GM18526 (cell line): ENCODE data around the gene GLI3.

Experiments
- POLR2A ChIP-seq: IDR thresholded peaks from 3 replicates; pipeline ENCODE4 v1.6.1; 2011; ENCODE audit not compliant: insufficient read length; ENCODE audit errors: extremely low read depth

Gene GLI3

DNA sequence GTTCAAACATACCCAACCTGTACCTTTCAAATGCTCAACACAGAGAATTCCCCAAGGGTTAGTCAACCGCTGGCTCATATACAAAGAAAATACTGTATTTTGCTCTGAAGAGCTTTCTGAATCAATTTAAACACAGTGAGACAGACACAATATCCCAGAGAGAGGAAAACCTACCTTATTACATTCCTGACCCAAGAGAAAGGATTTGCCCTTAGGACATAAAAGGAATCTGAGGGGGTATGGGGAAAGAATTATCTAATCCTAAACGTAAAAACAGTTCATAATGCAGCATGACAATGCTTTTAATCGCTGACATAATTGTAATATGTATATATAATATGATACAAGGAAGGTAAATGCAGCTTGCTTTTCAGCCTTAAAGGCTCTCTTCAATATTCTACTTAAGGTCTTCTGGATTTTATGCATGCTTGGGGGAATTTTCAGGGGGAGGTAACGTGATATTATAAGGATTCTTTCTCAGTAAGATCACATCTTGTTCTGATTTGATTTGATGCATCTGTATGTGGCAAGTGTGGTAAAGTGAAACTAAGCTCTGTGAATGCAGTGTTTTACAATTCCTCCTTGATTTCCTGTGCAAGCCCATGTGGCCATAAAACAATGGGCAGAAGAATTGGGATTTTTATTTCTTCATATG is 240.5 kb downstream of the GLI3 start:
- no peak for TF ChIP-seq POLR2A

DNA sequence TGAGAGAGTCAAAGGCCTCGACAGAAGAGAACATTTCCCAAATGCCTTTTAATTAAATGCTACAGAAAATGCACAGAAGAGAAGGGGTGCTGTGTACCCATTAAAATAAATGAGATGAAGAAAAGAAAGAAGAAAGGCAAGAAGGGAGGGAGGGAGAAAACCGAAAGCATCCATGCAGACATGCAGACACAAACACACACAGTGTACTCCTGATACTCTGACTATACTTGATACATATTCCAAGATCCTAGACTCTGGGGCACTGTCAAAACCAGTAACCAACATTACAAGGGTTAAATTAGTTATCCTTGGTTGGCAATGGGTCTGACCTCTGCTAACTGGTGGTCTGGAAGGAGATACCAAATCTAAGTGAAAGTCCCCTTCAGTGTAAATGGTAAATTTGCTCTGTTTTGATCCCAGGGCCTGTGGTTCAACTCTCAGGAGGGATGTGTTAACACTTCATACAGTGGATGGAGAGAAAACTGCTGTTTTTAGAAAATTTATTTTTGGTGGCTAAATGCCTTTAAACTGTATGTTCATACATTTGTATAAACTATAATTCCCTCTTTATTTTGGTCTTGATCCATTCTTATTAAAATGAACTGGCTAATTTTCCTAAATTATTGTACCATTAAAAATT is 241.3 kb downstream of the GLI3 start:
- TF ChIP-seq POLR2A = no peak

DNA sequence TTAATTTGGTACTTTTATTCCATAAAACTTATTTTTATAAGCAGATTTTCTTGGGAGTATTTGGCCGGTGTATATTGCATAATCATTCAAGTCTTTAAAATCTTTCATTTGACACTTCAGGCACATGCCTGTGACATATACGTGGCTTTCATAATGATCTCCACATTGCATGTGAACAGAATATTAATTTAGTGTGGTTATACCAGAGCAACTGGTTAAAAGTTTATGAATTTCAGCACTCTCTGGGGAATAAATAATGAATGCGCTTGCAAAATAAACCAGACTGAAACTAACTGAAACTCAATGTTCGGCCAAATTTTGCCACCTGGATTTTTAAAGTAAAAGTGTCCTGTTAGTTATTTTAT is 242.3 kb downstream of the GLI3 start:
- no peak for TF ChIP-seq POLR2A

DNA sequence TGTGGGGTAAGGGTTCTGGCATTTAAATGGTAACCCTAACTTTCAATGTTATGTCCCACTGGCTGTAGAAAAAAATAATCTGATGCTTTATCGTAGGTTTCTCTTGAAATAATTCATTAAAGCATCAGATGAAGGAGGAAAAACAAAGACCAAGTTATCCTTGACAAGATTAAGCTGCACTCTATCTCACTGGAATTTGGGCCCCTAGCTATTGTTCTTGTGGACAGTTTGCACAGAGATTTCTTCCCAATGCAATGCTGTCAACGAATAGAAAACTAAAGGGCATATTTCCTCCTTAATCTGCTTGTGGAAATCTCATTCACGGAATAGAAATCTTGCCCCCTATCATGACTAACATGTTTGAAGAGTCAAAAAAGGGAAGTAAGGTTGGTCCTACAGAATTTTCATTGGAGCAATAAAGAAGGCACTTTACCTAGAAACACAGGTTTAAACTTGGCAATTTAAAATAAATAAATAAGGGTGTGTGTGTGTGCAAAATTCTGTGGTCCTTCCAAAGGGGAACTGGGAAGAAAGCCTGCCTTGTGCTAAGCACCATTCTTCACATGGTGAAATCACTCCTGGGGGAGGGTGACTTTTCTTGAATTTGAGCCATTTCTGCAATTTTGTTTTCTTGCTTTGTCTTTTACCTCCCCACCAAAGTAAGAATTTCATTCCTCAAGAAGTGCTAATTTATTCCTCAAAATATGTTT is 242.8 kb downstream of the GLI3 start:
- TF ChIP-seq POLR2A = no peak

DNA sequence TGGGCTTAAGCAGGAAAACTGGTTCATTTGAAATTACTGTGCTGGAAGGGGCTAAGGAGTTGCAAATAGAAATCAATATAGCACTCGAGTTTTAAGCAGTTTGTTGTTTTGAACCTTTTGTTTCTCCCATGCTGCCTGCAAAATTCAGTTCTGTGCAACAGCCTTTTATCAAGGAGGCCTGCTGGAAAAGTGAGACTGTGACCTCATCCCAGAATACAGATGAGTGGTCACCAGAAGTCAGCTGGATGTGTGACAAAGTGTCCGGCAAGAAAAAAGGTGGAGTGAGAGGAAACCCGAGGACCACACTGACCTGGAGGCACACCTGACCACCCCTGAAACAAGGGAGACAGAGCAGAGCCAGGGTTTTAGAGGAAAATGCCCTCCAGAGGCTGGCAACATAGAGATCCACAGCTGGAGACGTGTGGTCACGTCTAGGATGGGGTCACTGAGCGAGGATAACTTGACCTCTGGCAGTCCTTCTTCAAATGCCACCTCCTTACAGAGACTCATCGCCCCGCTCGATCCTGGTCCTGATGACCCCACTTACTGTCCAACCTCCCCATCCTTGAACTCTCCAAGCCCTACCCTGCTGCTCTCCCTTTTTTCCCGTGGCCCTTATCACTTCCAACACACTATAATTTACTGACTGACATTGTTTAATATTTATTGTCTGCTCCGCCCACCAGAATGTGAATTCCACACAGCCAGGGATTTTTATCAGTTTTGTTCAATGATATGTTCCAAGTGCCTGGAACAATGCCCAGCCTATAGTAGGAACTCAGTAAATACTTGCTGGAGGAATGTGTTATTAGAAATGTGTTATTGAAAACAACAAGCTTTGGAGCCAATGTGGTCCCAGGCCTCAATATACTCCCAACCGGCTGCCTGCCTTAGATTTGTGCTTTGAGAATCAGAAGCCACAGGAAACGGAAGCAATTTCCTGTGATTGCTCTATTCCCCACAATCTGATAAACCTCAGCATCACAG is 243.8 kb downstream of the GLI3 start:
- TF ChIP-seq POLR2A = no peak

DNA sequence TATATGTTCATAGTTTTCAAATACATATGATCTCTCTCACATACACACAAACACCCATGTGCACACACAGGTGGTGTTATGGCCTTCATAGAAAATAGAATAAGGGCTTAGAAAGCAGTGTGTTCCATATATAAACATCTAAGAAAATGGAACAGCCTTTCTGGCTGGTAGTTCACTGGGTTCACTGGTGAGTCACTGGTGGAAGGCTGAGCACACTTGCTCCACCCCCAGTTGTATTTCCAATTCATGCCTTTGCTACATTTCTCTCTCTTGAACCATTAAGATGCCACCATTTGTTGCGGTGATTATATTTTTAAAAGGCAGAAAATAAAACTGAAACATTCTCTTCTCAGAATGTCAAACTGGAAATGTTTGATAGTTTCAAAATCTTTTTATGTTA is 252.1 kb downstream of the GLI3 start:
- TF ChIP-seq POLR2A = no peak

DNA sequence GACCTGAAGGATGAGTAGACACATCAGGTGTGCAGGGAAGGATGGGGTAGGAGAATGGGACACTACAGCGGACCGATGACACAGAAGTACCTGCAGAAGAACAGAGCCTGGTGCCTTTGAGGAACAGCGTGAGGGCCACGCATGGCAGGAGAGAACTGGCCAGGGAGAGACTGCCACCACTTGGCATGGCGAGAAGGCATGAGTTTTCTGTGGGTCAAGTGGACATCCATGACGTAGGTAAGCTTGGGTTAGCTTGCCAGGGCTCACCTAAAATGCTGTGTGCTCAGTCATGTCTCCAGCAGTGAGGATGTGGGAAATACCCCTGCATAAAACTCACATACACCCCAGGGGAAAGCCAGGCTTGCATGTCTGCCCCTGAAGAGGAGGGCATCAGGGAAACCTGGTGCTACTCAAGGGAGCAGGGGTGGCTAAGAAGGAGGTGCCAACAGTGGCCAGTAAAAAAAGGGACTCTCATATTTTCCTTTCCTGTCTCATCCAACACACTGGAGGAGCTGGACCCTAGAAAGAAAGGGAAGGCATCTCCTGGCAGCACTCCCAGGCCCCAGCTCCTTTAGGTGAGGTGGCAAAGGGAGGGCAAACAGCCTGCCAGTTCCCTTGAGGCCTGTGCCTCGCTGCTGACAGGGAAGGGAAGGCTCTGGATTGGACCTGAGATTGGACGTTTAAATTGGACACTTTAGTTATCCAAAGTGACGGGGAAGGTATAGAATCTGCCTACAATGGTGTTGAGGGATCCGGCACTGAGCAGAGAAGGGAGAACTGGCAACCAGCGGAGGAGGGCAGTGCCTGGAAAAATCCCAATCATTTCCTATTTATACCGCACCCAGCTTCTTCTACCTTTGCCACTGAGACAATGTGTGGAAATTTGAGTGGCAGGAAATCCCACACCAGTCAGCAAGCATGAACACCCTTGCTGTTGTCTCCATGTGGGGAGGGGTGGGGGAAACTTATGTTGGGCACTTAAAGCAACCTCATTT is 255.7 kb downstream of the GLI3 start:
- TF ChIP-seq POLR2A = no peak

DNA sequence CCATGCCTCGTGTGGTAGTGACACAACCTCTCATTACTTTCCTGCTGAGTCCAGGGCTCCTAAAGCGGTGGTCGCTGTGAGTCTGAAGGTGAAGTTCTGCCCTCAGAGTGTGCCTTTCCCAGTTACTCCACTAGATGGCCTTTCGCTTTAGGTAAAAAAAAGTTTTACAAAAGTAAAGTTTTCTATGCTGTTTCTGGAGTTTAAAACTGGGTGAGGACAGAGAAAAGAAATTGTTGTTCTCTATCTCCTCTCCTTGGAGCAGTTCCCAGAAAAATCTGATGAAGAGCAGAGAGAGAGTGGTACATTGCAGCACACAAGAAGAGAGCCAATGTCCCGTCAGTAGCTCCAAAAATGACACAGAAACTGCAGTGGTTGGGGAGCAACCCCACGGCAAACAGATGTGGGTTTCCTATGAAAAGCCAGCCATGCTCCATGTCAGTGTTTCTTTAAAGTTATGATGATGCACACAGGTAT is 257.1 kb downstream of the GLI3 start:
- TF ChIP-seq POLR2A = no peak

DNA sequence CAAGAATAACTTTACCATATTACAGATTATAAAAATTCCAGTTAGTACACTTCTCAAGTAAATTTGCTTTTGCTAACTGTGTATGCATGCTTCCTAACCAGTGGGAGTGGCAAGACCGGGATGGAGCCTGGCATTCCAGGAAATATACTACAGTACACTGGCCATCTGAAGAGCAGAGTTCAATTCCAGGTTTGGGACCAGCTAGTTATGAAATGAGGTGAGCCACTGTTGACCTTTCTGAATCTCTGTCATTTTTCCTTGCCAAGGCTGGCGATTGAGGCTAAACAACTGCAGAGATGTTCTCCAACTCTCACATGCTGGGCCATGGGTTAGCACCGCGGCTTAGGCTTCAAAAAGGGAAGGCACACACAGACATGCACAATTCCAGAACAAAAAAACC is 258.2 kb downstream of the GLI3 start:
- no peak for TF ChIP-seq POLR2A

DNA sequence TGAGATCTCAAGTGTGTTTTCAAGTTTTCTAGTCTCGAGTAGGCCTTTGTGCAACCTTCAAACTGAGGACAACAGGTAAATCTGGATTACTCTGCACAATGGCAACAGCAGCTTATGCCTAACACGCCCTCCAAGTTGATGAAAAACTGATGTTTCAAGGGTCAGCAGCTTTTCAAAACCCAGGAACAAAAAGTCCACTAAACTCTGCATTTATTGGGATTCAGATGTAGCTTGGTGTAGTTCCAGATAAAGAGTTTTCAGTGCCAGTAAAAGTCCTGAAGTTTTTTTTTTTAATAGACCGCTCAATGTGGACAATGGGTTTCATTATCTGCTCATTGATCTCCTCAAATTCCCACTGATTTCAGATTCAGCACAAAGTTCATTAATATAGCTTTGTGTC is 259.3 kb downstream of the GLI3 start:
- TF ChIP-seq POLR2A = no peak

DNA sequence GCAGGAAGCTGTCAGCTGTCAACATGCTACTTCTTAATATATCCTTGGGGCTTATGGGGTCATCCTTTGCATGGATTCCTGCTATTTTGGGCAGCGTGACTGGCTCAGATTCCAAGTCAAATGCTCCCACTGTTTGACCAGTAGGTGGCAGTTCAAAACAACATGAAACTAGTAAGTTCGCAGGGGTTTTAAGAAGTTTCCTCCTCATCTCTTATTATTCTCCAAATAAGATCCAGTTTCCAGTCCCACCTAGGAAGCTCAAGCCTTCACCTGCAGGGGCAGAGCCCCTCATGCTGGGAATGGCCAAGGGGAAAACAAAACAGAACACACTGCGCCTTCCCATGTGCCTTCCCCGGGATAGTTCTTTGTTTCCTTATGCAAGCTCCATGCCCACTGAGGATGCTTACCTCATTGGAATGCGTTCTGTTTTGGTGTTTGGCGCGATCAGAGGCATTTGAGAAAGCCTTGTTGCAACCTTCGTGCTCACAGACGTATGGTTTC is 259.8 kb downstream of the GLI3 start:
- TF ChIP-seq POLR2A = no peak

DNA sequence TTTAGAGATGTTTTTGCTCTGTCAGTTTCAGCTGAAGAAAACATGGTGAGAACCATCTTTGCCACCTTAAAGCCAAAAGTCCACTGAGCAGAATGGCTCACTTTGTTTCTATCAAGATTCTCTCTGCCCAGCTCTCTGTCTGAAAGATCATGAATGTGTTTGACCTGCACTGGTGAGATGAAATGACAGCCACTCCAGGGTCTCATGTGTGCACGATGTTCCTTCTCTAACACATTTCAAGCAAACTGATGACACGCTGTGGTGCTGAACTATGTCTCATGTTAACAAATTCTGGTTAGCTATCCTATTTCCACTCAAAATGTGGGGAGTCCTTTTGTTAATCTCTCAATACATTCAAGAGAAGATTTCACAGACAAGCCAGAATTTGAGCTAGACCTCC is 260.6 kb downstream of the GLI3 start:
- no peak for TF ChIP-seq POLR2A

DNA sequence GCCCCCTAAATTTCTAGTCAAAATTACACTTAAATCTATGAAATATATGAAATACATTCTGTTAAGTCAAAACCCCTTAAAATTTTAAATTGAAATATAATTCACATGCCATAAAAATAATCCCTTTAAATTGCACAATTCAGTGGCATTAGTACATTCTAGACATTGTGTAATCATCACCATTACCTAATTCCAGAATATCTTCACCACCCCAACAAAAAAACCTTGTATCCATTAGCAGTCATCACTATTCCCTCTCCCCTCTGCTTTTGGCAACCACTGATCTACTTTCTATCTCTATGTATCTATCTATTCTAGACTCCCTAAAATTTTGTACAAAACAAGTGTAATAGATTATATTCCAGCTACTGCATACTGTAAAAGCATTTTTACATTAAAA is 261.2 kb downstream of the GLI3 start:
- TF ChIP-seq POLR2A = no peak
